Stimulated activated CD4-positive, alpha-beta T cell treated with anti-CD3 and anti-CD28 coated beads, Interleukin-1b, Interleukin-23, amount 100 ng/mL, for 1 hour (primary cell): Measurements from ENCODE around the gene BPIFB1.

Experiments
- DNase-seq, 2 donors: peaks; one replicate each; pipeline ENCODE4 v3.0.0-alpha.2; 2020; ENCODE audit warnings: low read depth in 2 of 2

Gene BPIFB1

DNA sequence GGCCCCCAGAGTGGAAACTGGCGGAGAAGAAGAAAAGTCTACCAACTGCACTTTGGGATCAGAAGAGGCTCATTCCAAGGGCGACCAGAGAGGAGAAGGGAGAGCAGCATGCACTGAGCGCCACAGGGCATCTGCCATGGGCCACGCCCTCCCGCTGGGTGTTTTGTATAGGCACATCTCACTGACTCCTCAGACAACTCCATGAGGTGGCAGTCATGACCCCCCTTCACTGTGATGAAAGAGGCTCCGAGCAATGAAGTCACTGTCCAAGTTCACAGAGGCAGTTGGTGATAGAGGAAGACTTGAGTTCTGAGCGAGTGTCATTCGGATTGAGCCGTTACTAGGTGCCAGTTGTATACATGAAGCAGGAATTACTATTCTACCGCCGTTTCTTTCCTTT, 15.4 kb downstream of the BPIFB1 start:
- DNase-seq, result no peak

DNA sequence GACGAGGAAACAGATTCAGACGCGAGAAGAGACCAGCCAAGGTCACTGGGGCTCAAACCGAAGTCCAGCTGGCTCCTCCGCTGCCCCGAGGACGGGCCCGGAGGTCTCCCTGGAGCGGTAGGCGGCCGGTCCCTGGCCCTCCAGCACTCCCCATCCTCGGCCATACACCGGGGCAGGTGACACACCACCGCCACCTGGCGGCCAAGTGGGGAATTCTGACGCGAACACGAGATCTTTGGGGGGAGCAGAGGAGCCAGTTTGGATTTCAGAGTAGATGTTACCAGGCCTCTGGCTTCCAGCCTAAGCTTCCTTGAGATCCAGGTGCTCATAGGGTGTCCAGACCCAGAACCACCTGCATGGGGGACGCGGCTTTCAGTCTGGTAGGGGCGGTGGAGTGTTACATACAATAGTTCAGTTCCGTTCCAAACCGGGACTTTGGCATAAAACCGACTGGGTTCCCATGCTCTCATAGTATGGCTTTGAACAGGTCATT, 16.1 kb downstream of the BPIFB1 start:
- peak; percentile 44 to 64 for DNase-seq

DNA sequence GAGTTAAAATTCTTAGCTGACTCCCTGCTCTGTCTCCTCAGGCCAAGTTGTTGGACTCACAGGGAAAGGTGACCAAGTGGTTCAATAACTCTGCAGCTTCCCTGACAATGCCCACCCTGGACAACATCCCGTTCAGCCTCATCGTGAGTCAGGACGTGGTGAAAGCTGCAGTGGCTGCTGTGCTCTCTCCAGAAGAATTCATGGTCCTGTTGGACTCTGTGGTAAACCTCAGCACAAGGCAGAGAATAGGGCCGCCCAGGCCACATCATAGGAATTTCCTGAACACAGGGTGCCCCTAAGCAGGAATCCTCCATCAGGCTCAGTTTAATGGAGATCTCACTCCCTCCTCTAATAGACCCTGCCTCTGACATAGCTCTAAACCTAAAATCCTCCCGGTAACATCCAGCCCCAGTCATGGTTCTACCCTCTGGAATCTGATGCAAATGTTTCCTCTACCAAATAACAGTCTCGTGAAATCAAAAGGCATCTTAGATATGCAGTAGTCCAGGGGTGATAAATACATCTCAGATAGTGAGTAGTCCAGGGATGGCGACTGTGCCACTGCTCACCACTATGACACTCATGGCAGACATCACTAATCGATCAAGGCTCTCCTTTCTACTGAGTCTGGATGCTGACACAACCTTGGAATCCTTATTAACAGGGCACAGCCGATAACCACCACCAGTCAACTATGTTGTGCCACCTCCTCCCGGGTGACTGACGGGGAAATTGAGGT, 18.3 kb downstream of the BPIFB1 start:
- DNase-seq, result no peak

DNA sequence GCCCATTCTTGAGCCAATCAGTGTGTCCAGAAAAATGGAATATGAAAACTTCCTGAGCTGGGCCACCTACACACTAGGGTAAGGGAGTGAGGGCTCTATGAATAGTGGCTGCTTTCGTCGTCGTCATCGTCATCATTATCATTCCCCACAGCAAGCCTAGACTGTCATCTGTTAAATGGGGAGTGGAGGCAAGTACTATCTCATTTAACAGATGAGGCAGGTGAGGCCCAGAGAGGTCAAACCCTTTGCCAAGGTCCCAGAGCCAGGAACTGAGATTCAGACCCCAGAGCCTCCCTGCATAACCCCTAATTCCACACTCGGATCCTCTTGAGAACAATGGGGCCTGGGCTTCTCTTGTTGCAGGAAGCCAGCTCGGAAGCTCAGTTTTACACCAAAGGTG, 20.6 kb downstream of the BPIFB1 start:
- no peak for DNase-seq

DNA sequence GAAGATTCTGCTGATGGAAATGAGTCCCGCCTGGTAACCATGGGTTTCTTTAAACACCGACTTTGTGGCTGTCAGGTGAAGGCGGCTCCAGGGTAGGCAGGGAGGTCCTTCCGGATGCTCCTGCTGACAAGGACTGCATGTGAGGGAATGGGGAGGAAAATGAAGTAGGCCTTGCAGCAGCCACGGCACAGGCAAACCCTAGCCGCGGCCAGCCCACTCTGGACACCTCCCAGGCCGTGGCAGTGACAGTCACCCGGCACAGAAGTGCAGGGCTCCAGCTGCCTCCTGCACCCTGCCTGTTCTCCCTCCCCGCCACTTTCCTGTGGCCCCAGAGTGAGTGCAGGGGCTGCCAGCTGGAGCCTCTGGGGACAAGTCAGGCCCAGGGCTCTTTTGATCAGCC, 21.0 kb downstream of the BPIFB1 start:
- DNase-seq, result no peak

DNA sequence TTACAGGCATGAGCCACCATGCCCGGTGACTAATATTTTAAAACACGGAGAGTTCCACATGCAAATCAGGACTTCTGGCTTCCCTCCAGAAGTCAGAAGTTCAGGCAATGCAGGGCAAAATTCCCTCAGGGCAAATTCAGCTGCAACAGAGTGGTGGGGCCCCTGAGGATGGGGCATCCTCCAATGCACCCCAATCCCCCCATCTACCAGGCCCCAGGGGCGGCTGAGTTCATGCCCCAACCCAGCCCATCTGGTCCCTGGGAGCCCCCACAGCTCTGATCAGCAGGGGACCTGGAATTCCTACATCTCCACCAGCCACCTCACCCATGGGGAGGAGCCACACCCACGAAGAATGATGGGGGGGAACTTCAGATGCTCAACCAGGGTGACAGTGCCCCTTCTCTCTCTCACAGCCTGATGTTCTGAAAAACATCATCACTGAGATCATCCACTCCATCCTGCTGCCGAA, 22.6 kb downstream of the BPIFB1 start:
- no peak for DNase-seq

DNA sequence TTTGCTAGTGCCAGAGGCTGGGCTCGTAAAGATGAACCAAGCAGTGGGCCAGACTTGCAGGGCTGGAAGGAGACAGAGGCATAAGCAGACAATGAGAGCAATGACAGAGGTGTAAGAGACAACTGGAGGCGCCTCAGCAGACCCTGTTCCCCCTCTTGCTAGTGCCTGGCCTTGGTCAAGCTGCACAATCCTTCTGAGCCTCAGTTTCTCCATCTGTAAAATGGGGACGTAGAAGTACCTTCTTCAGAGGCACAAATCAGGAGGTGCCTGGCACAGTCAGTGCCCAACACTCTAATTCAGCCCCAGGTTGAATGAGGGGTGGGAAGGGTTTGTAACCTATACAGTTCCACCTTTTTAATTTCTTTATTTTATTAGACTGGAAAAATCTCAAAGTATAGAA, 23.2 kb downstream of the BPIFB1 start:
- DNase-seq, result no peak

DNA sequence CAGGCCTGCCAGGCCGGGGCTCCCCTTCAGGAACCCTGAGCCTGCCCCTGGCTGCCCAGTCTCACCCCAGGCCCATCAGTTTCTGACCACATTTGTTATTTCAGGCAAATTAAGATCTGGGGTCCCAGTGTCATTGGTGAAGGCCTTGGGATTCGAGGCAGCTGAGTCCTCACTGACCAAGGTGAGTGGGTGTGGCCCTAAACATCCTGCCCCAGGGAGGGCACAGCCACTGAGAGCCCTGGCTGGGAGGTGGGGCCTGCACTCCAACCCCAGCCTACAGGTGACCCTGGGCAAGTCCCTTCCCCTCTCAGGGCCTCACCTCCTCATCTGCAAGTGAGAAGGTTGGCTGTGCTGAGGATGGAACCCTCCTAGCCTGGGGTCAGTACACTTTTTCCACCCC, 23.8 kb downstream of the BPIFB1 start:
- no peak for DNase-seq

DNA sequence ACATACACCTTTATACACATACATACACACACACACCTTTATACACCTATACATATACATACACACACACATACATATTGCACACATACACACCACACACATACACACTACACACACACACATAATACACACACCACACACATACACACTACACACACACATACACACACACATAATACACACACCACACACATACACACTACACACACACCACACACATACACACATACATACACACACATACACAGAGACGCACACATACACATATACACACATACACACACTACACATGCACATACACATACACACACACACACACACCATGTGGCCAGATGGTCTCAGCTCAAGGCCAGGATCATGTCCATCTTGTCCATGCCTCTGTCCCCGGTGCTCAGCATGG, 25.7 kb downstream of the BPIFB1 start:
- DNase-seq, result no peak

DNA sequence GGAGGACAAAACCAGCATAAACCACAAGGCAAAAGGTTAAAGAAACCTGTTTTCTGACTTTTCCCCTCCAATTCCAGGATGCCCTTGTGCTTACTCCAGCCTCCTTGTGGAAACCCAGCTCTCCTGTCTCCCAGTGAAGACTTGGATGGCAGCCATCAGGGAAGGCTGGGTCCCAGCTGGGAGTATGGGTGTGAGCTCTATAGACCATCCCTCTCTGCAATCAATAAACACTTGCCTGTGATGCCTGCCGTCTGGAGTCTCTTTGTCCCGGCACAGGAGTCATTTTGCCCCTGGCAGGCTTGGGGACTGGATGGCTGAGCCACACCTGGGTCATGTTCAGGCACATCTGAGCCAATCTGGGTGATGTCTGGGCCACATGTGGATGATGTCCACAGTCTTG, 26.6 kb downstream of the BPIFB1 start:
- DNase-seq, result no peak

DNA sequence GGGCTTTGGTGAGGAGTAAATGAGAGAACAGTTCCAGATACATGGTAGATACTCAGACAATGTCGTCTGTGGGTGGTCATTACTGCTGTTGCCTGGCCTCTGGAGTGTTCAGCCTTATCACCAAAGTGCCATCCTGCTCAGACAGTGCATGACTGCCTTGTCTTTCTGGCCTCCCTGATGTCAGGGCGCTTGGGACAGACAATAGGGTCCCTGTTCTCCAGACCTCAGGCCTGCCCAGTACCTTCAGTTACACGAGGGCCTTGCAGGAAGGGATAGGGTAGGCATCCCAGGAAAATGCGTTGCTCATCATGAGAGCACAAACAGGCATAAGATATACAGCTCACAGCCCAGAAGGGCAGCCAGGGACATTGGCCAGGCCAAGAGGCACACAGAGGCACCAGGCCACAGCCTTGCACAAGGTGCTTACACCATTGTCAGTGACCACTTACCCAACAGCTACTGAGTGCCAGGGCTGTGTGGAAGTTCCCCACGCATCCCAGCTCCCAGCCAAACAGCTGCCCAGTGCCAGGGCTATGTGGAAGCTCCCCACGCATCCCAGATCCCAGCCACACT, 27.4 kb downstream of the BPIFB1 start:
- no peak for DNase-seq

DNA sequence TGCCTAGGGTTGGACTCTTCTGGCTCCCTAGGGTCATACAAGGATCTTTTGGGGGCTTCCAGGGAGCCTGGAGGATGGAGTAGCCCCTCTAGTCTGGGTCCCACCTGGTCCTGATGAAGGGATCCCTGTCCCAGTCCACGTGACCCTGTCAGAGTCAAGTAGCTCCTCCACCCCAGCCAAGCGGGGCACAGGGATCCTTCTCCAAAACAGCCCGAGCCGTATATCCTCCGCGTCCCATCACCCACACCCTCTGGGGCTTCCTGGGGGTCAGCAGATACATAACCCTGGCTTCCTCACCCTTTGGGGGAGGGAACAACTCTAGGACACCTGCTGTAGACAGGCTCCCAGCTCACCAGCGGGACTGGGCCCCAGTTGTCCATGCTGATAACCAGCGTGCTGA, 28.0 kb downstream of the BPIFB1 start:
- DNase-seq, result no peak

DNA sequence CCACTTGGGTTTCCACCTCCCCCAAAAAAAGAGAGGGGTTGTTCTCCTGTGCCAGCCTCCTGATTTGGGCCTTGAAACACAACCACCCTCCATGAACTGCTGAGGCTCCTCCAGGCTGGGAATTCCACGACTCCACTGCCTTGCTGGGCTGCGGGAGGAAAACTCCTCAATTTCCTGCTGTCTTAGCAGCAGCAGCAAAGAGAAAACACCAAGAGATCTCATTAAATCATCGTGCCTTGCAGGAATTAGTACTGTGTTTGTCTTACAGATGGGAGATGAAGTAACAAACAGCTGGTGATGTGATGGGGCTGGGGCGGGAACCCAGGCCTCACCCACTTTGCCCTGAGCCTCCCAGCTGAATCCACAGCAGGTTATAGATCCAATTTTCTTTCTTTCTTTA, 29.0 kb downstream of the BPIFB1 start:
- DNase-seq, result no peak

DNA sequence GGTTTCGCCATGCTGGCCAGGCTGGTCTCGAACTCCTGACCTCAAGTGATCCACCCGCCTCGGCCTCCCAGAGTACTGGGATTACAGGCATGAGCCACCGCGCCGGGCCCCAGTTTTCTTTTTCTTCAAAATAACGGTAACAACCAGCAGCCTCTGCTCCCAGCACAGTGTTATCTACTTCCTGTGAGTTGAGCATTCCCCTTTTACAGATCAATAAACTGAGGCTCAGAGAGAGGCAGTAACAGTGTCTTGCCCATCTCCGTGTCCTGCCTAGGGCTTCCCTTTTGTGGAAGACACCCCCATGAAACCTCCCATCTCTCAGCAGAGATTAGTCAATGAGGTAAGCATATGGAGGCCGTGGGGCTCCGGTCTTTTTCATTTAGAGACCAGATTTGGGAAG, 29.6 kb downstream of the BPIFB1 start:
- DNase-seq, result no peak

DNA sequence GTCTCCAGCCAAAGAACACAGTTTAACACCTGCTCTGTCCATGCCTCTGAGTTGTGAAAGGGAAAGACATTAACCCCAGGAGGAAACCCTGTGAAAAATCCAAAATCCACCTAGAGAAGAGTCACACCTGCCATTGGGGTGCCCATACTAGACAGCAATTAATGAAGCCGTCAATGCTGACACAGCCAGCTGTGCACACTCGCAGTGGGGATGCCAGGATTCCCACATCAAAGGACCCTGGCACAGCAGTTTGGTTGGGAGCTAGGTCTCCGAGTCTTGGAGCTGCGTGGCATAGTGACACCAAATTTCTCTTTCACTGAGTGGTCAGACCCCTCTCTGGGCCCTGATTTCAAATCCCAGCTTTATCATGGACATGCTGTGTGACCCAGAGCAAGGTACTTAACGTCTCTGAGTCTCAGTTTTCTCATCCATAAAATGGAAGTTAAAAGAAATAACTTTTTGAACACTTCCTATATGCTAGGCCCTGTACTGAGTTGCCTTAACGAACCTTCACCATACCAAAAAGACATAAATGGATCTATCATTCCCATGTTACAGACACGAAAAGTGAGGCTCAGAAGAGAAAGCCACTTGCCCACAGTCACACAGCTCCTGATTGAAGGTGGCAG, 30.8 kb downstream of the BPIFB1 start:
- no peak for DNase-seq

DNA sequence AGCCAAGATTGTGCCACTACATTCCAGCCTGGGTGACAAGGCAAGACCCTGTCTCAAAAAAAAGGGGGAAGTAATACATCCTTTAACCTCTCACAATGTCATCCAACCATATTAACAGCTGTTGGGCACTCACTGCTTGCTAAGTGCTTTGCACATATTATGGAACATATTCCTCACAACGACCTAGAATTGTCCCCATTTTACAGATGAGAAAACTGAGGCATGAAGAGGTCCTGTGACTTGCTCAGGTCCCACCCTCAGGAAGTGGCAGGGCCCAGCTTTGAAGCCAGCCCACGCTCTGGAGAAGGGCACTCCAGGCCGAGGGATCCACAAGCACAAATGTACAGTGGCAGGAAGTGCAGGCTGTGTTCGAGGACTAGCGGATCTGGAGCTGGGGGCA, 33.3 kb downstream of the BPIFB1 start:
- no peak for DNase-seq

DNA sequence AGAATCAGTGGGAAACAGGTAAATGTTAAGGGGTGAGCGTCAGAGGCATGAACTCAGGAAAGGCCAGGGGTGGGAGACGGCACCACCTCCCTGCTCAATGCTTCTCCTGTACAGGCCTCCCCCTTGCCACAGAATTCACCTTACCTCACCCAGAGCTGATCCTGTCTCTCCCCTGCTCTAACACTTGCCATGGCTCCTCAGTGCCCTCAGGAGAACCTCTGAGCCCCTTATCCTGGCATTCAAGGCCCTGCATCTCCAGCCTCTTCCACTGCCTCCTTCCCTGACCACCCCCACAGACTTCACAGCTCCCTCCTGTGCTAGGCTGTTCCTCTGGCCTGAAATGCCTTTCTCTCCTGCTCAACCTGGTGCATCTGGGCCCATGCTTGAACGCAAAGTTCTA, 33.9 kb downstream of the BPIFB1 start:
- no peak for DNase-seq

DNA sequence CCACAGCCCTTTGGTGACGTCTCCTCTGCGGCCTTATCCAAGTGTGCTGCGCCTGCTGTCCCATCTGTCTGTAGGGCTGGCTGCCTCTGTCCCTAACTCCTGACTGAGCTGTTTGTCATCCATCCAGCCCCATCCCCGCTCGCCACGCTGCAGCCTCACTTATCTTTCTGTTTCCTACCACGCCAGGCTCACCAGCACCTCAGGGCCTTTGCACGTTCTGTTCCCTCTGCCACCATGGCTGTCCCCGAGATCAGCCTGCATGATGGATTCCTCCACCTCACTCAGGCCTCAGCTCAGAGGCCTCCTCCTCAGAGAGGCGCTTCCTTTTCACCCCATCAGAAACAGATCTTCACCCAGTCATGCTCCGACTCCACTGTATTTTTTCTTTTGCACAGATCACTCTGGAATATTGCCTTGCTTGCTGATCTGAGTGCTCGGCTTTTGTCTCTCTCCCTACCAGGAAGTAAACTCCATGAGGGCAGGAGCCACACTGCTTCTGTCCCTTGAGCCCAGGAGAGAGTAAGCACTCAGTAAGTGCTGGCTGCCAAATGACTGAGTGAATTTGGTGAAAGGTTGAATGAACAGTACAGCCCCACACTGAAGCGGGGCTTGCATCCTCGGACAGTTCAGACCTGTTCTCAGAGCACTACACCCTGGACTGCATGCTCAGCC, 34.5 kb downstream of the BPIFB1 start:
- DNase-seq, result no peak

DNA sequence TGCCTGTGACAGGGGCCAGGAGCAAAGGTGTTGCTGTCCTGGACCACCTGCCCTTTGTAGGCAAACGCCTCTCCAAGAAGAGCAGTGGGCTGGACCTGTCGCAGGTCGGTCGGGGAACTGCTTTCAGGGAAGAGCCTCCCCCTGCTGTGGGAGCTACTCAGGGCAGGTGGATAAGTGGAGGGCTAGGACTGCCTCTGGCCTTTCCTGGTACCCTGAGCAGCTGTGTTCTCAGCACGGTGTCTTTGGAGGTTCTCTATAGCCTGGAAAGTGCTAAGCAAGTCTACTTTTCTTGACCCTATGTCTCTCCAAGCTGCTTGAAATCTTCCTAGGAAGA, 35.0 kb downstream of the BPIFB1 start:
- no peak for DNase-seq

DNA sequence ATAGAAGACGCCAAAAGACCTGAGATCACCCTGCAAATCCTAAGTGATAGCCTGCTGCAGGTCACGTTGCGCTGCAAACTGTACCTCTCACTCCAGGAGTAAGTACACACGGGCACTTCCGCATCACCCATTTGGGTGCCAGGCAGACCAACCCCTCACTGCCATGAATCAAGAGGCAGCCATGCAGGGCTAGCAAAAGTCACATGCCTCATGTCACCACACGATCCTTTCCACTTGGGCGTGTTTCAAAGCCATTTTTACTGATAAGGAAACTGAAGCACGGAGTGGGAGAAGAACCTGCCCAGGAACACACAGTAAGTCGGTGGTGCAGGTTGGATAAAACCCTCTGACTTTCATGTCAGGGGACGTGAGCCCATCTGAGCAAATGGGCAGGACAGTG, 37.0 kb downstream of the BPIFB1 start:
- no peak for DNase-seq

DNA sequence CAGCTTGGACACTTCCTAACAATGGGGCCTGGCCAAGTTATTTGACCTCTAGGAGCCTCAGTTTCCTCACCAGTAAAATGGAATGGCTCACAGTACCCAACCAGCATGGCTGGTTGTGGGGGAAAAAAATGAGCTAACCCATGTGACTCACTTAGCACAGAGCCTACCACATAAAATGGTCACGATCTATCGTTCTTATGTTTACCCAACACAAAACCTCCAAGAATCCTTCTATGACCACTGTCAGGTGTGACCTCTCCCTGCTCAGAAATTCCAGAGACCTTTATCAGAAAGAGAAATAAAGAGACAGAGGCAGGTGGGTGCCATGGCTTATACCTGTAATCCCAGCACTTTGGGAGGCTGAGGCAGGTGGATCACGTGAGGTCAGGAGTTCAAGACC, 39.4 kb downstream of the BPIFB1 start:
- DNase-seq, result no peak

DNA sequence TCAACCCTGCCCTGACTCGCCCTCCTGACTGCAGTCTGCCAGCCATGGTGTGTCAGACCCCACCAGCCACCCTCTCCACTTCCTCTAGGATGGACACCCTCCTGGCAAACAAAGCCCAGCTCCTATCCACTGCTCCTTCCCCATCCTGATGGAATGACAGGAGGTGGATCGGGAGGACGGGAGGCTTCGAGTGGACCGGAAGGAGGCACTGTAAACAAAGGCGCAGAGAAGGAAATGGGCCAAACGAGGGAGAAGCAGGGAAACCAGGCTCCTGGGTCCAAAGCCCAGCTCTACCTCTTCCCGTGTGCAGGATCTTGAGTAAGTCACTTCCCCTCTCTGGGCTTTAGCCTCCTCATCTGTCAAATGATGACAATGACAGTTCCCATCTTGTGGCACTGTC, 40.2 kb downstream of the BPIFB1 start:
- DNase-seq, result no peak

DNA sequence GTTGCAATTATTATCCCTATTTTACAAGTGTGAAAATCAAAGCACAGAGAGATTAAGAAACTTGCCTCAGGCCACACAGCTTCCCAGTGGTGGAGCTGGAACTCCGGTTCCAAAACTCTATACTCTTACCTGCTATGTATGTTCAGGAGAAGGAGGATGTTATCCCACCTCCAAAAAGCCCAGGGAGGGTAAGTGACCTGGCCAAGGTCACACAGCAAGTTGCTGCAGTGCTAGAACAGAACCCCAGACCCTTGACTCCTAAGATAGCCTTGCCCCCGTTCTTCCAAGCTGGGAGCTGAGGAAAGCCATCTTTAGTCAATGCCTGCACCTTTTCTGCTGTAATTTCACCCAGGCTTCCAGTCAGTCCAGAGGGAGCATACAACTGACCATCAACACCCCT, 42.3 kb downstream of the BPIFB1 start:
- DNase-seq, result no peak
